GM23338 (cell line): ENCODE data around the gene MDM4. TPM values are rescaled to one million over a fixed set of nuclear protein-coding genes. Genes with fewer than 3 reads are reported as not detected.

Source experiments
- ATAC-seq: fragments of 200-7000 bp; cut with Tn5 transposase; 3 replicates; pipeline ENCODE4 v1.9.1; 2020
- DNase-seq: peaks from one replicate; pipeline ENCODE4 v3.0.0-alpha.2; 2015; ENCODE audit warnings: low spot score
- H2AFZ ChIP-seq: fragments of 200-600 bp; sonication (generic); 2 replicates; pipeline ENCODE4 v1.8.0; 2016; ENCODE audit warnings: antibody characterized with exemption, mild to moderate bottlenecking, moderate library complexity
- H3F3A ChIP-seq: fragments of 200-600 bp; sonication (generic); replicated peaks from 2 replicates; pipeline ENCODE4 v1.8.0; 2017; ENCODE audit warnings: antibody characterized with exemption, mixed run types, low read depth
- H3K27ac ChIP-seq: fragments of 200-600 bp; sonication (generic); 2 replicates; pipeline ENCODE4 v1.6.1; 2016; ENCODE audit warnings: low read depth
- H3K27me3 ChIP-seq: fragments of 200-600 bp; sonication (generic); 2 replicates; pipeline ENCODE4 v1.8.0; 2016; ENCODE audit warnings: mild to moderate bottlenecking, mixed run types, moderate library complexity; ENCODE audit not compliant: insufficient read depth
- H3K36me3 ChIP-seq: fragments of 200-600 bp; sonication (generic); 2 replicates; pipeline ENCODE4 v1.8.0; 2016; ENCODE audit warnings: mild to moderate bottlenecking; ENCODE audit not compliant: insufficient read depth
- H3K4me1 ChIP-seq: fragments of 200-600 bp; sonication (generic); 2 replicates; pipeline ENCODE4 v1.8.0; 2016; ENCODE audit warnings: mild to moderate bottlenecking, moderate library complexity; ENCODE audit not compliant: insufficient read depth
- H3K4me2 ChIP-seq: fragments of 200-600 bp; sonication (generic); 2 replicates; pipeline ENCODE4 v1.7.1; 2017; ENCODE audit warnings: mixed run types
- H3K4me3 ChIP-seq: fragments of 200-600 bp; sonication (generic); 2 replicates; pipeline ENCODE4 v1.6.1; 2016; ENCODE audit warnings: mixed run types
- H3K79me2 ChIP-seq: fragments of 200-600 bp; sonication (generic); replicated peaks from 2 replicates; pipeline ENCODE4 v1.8.0; 2017; ENCODE audit warnings: mild to moderate bottlenecking; ENCODE audit not compliant: insufficient read depth
- H3K9me2 ChIP-seq: fragments of 200-600 bp; sonication (generic); 2 replicates; pipeline ENCODE4 v1.8.0; 2017; ENCODE audit not compliant: insufficient read depth
- H4K20me1 ChIP-seq: fragments of 200-600 bp; sonication (generic); replicated peaks from 2 replicates; pipeline ENCODE4 v1.8.0; 2017; ENCODE audit warnings: mild to moderate bottlenecking; ENCODE audit not compliant: insufficient read depth
- H3K27ac Mint-ChIP-seq: 2 replicates; pipeline ENCODE4 v1.8.0; 2020; ENCODE audit warnings: inconsistent platforms, mild to moderate bottlenecking, moderate library complexity, mixed read lengths
- H3K27me3 Mint-ChIP-seq: 3 replicates; pipeline ENCODE4 v1.8.0; 2022; ENCODE audit warnings: low read depth, mild to moderate bottlenecking, moderate library complexity, mixed read lengths, inconsistent platforms; ENCODE audit not compliant: insufficient read depth, poor library complexity
- H3K36me3 Mint-ChIP-seq: 3 replicates; pipeline ENCODE4 v1.8.0; 2021; ENCODE audit warnings: low read depth, mild to moderate bottlenecking, inconsistent platforms, moderate library complexity, mixed read lengths
- H3K4me1 Mint-ChIP-seq: 3 replicates; pipeline ENCODE4 v1.8.0; 2020; ENCODE audit warnings: mild to moderate bottlenecking, inconsistent platforms, mixed read lengths
- H3K4me3 Mint-ChIP-seq: 3 replicates; pipeline ENCODE4 v1.8.0; 2021; ENCODE audit warnings: moderate library complexity, mild to moderate bottlenecking, inconsistent platforms, mixed read lengths
- H3K9me3 Mint-ChIP-seq: 3 replicates; pipeline ENCODE4 v1.8.0; 2020; ENCODE audit warnings: moderate library complexity, mild to moderate bottlenecking, inconsistent platforms, mixed read lengths
- CREB1 ChIP-seq: fragments of 250-450 bp; sonication (Bioruptor Pico); IDR thresholded peaks from 2 replicates; pipeline ENCODE4 v1.5.0; 2020; ENCODE audit warnings: low read depth, mild to moderate bottlenecking, moderate library complexity
- ETS1 ChIP-seq: IDR thresholded peaks from 2 replicates; pipeline ENCODE4 v1.6.1; 2016; ENCODE audit warnings: antibody characterized with exemption
- EZH2 ChIP-seq: fragments of 200-600 bp; sonication (generic); IDR thresholded peaks from one replicate; pipeline ENCODE4 v1.8.0; 2017; ENCODE audit warnings: antibody characterized with exemption, mild to moderate bottlenecking, low read depth; ENCODE audit not compliant: unreplicated experiment
- REST ChIP-seq: IDR thresholded peaks from one replicate; pipeline ENCODE4 v1.6.1; 2018; ENCODE audit warnings: antibody characterized with exemption; ENCODE audit not compliant: unreplicated experiment
- ZNF462 ChIP-seq: fragments of 250-450 bp; sonication (Bioruptor Pico); IDR thresholded peaks from 2 replicates; pipeline ENCODE4 v1.5.0; 2020; ENCODE audit warnings: mild to moderate bottlenecking, moderate library complexity
- polyA plus RNA-seq: library from polyadenylated mRNA; unstranded; fragments of >200 nt; fragmentation: Nextera tagmentation; extraction: Ambion mirVana; gene quantifications from 2 replicates; pipeline ENCODE4 v1.2.1, GENCODE V29; 2016
- total RNA-seq: library from RNA; depleted of rRNA; stranded (reverse); fragments of >200 nt; shearing (Covaris generic); gene quantifications from 2 replicates; pipeline ENCODE4 v1.2.3, GENCODE V29; 2014

Gene MDM4
- total and polyA plus RNA-seq, 2 experiments from 2014 or later, result 24.8 to 56.1 TPM

DNA sequence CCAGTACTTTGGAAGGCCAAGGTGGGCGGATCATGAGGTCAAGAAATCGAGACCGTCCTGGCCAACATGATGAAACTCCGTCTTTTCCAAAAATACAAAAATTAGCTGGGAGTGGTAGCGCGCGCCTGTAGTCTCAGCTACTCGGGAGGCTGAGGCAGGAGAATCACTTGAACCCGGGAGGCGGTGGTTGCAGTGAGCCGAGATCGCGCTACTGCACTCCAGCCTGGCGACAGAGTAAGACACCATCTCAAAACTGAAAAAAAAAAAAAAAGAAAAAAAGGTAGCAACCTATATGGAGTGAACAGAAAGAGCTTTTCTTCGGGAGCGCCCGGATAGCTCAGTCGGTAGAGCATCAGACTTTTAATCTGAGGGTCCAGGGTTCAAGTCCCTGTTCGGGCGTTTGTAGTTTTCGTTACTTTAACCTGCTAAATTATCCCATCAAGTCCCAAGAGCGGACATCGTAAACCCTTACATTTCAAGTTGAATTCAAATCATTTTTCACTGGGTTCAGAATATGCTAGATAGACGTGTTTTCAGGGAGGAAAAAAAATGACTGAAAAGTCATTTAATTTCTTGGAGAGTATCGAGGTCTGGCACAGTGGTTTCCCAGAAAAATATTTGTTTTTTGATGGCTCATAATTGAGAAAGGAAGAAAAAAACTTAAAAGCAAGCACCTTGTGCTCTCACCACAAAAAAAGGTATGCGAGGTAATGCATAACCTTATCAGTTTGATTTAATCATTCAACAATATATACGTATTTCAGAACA lies 9.8 kb upstream of the MDM4 start:
- DNase-seq (peak; percentile 90), ATAC-seq (peak; percentile 84)
- peak overlapping the region; percentile 59 for H3K4me3 ChIP-seq
- Mint-ChIP-seq H3K27ac (peak overlapping the region; percentile 97), H3K9me3 (peaks cover 7% of the 10 kb centered on the region; the same call in 2 of the 3 replicates), H3K4me1 (peaks cover 11% of the 10 kb centered on the region; the same call in 2 of the 3 replicates), H3K27me3 (peaks cover 25% of the 10 kb centered on the region), H3K36me3 (peaks cover 3% of the 10 kb centered on the region; the same call in 2 of the 3 replicates), H3K4me3 (peak overlapping the region; percentile 88)
- H3K27ac ChIP-seq, result peak overlapping the region; percentile 35
- peak overlapping the region; percentile 73 for H3K4me2 ChIP-seq
- no peaks in the 10 kb centered on the region for H3K9me2 ChIP-seq
- no peaks in the 10 kb centered on the region for H3K27me3 ChIP-seq
- no peaks in the 10 kb centered on the region; the same call in 1 of the 2 replicates for H3K4me1 ChIP-seq
- no peaks in the 10 kb centered on the region for H3F3A ChIP-seq
- H3K36me3 ChIP-seq, result no peaks in the 10 kb centered on the region
- peak overlapping the region; percentile 5; the same call in 1 of the 2 replicates for H2AFZ ChIP-seq
- no peaks in the 10 kb centered on the region for H3K79me2 ChIP-seq
- TF ChIP-seq EZH2, result no peak
- no peak for TF ChIP-seq REST
- TF ChIP-seq CREB1, result no peak
- H4K20me1 ChIP-seq, result no peaks in the 10 kb centered on the region

DNA sequence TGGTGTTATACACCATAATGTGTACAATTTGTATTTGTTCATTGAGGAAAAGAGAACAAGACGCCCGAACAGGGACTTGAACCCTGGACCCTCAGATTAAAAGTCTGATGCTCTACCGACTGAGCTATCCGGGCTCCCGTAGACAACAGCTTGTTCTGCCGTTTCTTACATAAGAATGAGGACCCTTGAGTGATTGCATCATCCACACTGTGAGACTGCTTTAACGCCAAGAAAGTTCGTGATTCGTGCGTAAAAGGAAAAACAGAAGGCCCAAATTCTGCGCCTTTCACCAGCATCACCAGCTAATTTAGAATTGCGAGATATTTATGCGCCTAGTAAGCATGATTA lies 9.3 kb upstream of the MDM4 start:
- H3K27me3 ChIP-seq, result no peaks in the 10 kb centered on the region
- no peak overlapping the region for H2AFZ ChIP-seq
- no peaks in the 10 kb centered on the region for H3K79me2 ChIP-seq
- peak overlapping the region; percentile 85 for H3K27ac ChIP-seq
- peak; percentile 81 for ATAC-seq
- H3K4me1 Mint-ChIP-seq, result peaks cover 11% of the 10 kb centered on the region; the same call in 2 of the 3 replicates
- peaks cover 25% of the 10 kb centered on the region for H3K27me3 Mint-ChIP-seq
- H3K4me2 ChIP-seq, result peak overlapping the region; percentile 73
- peak overlapping the region; percentile 59 for H3K4me3 ChIP-seq
- no peaks in the 10 kb centered on the region for H3K36me3 ChIP-seq
- peaks cover 7% of the 10 kb centered on the region; the same call in 2 of the 3 replicates for H3K9me3 Mint-ChIP-seq
- H4K20me1 ChIP-seq, result no peaks in the 10 kb centered on the region
- DNase-seq, result peak; percentile 90
- H3K4me3 Mint-ChIP-seq, result peak overlapping the region; percentile 88
- H3K36me3 Mint-ChIP-seq, result peaks cover 3% of the 10 kb centered on the region; the same call in 2 of the 3 replicates
- H3K4me1 ChIP-seq, result no peaks in the 10 kb centered on the region; the same call in 1 of the 2 replicates
- no peaks in the 10 kb centered on the region for H3K9me2 ChIP-seq
- H3K27ac Mint-ChIP-seq, result peak overlapping the region; percentile 97
- no peaks in the 10 kb centered on the region for H3F3A ChIP-seq
- TF ChIP-seq ETS1, result peak; percentile 62; the same call in 1 of the 2 replicates
- peak; percentile 67 for TF ChIP-seq CREB1
- TF ChIP-seq ZNF462 (CRISPR knock-in tag), result no peak
